ENCODE results near the gene FNIP2.
A peak's percentile ranks its signal among the peaks of the same experiment; 100 is the strongest.

FNIP2 gene

GRCh38 chr4:158769175-158769921, 522 bp downstream of the FNIP2 start:
- TF ChIP-seq CTCF (IDR thresholded peaks at IDR 0.05): no peak
- H3K27me3 ChIP-seq (ENCODE audit: control insufficient read depth, insufficient read depth, low read length): no peaks in the 10 kb centered on the region
- no peaks in the 10 kb centered on the region for H3K36me3 ChIP-seq (ENCODE audit: control insufficient read depth, insufficient read depth, low read length)
- peaks cover 2% of the 10 kb centered on the region for H3K79me2 ChIP-seq
- H3K4me3 ChIP-seq (ENCODE audit: low read depth, low read length): peak overlapping the region; percentile 83
- no peaks in the 10 kb centered on the region for H3K4me1 ChIP-seq
- H3K9me3 ChIP-seq (ENCODE audit: control insufficient read depth, low read length): no peaks in the 10 kb centered on the region
- H3K4me2 ChIP-seq (ENCODE audit: low read length): peak overlapping the region; percentile 97
- peak overlapping the region; percentile 17 for H3K9ac ChIP-seq
- H2AFZ ChIP-seq: peak overlapping the region; percentile 72
- H3K27ac ChIP-seq: peak overlapping the region; percentile 21

- TF ChIP-seq CTCF (IDR thresholded peaks at IDR 0.05): no peak
- no peaks in the 10 kb centered on the region for H3K36me3 ChIP-seq (ENCODE audit: control insufficient read depth, insufficient read depth, low read length)
- H3K27ac ChIP-seq: no peak overlapping the region
- H2AFZ ChIP-seq: no peak overlapping the region
- peaks cover 2% of the 10 kb centered on the region for H3K79me2 ChIP-seq
- no peaks in the 10 kb centered on the region for H3K27me3 ChIP-seq (ENCODE audit: control insufficient read depth, insufficient read depth, low read length)
- no peaks in the 10 kb centered on the region for H3K4me1 ChIP-seq
- no peaks in the 10 kb centered on the region for H3K9me3 ChIP-seq (ENCODE audit: control insufficient read depth, low read length)
- no peak overlapping the region for H3K9ac ChIP-seq
- H3K4me2 ChIP-seq (ENCODE audit: low read length): peak overlapping the region; percentile 97
- H3K4me3 ChIP-seq (ENCODE audit: low read depth, low read length): peak overlapping the region; percentile 83
These were observed 1.8 kb downstream of the FNIP2 start for GRCh38 chr4:158770671-158771070.

GRCh38 chr4:158771776-158772175, 3.0 kb downstream of the FNIP2 start:
- Histone ChIP-seq H3K9me3 (ENCODE audit: control insufficient read depth, low read length) (no peaks in the 10 kb centered on the region), H3K27me3 (ENCODE audit: control insufficient read depth, insufficient read depth, low read length) (no peaks in the 10 kb centered on the region), H3K4me3 (ENCODE audit: low read depth, low read length) (no peak overlapping the region), H2AFZ (no peak overlapping the region), H3K79me2 (peaks cover 4% of the 10 kb centered on the region), H3K4me1 (no peaks in the 10 kb centered on the region), H3K4me2 (ENCODE audit: low read length) (no peak overlapping the region), H3K9ac (no peak overlapping the region), H3K36me3 (ENCODE audit: control insufficient read depth, insufficient read depth, low read length) (no peaks in the 10 kb centered on the region), H3K27ac (peak overlapping the region; percentile 47)
- TF ChIP-seq CTCF (IDR thresholded peaks at IDR 0.05): no peak

- no peak overlapping the region for H3K4me2 ChIP-seq (ENCODE audit: low read length)
- no peaks in the 10 kb centered on the region for H3K27me3 ChIP-seq (ENCODE audit: control insufficient read depth, insufficient read depth, low read length)
- no peaks in the 10 kb centered on the region for H3K4me1 ChIP-seq
- H3K9ac ChIP-seq: no peak overlapping the region
- H2AFZ ChIP-seq: no peak overlapping the region
- no peak overlapping the region for H3K27ac ChIP-seq
- peaks cover 11% of the 10 kb centered on the region for H3K79me2 ChIP-seq
- H3K4me3 ChIP-seq (ENCODE audit: low read depth, low read length): no peak overlapping the region
- H3K9me3 ChIP-seq (ENCODE audit: control insufficient read depth, low read length): no peaks in the 10 kb centered on the region
- TF ChIP-seq CTCF (IDR thresholded peaks at IDR 0.05): no peak
- H3K36me3 ChIP-seq (ENCODE audit: control insufficient read depth, insufficient read depth, low read length): no peaks in the 10 kb centered on the region
These were observed 6.3 kb downstream of the FNIP2 start for GRCh38 chr4:158775091-158775651.

- H3K27me3 ChIP-seq (ENCODE audit: control insufficient read depth, insufficient read depth, low read length): no peaks in the 10 kb centered on the region
- no peaks in the 10 kb centered on the region for H3K9me3 ChIP-seq (ENCODE audit: control insufficient read depth, low read length)
- no peak overlapping the region for H3K27ac ChIP-seq
- no peak overlapping the region for H3K9ac ChIP-seq
- no peak overlapping the region for H2AFZ ChIP-seq
- TF ChIP-seq CTCF (IDR thresholded peaks at IDR 0.05): no peak
- H3K36me3 ChIP-seq (ENCODE audit: control insufficient read depth, insufficient read depth, low read length): no peaks in the 10 kb centered on the region
- H3K4me1 ChIP-seq: no peaks in the 10 kb centered on the region
- H3K4me3 ChIP-seq (ENCODE audit: low read depth, low read length): no peak overlapping the region
- peaks cover 11% of the 10 kb centered on the region for H3K79me2 ChIP-seq
- no peak overlapping the region for H3K4me2 ChIP-seq (ENCODE audit: low read length)
These were observed 7.3 kb downstream of the FNIP2 start for GRCh38 chr4:158776106-158776505.

Data from parathyroid adenoma (tissue), 2 donors.